HFFc6 (cell line): Measurements from ENCODE around the gene SPOCD1. TPM values are rescaled to one million over a fixed set of nuclear protein-coding genes. Genes with fewer than 3 reads are reported as not detected.
A peak's percentile ranks its signal among the peaks of the same experiment; 100 is the strongest.

Experiments
- DNase-seq: peaks from one replicate; pipeline ENCODE4 v3.0.0-alpha.2; 2018
- H3K27ac Mint-ChIP-seq: 2 replicates; pipeline ENCODE4 v1.8.0; 2020; ENCODE audit warnings: mild to moderate bottlenecking, mixed read lengths
- H3K27me3 Mint-ChIP-seq: 2 replicates; pipeline ENCODE4 v1.8.0; 2021; ENCODE audit warnings: mild to moderate bottlenecking, moderate library complexity, mixed read lengths; ENCODE audit not compliant: insufficient read depth
- H3K36me3 Mint-ChIP-seq: 2 replicates; pipeline ENCODE4 v1.8.0; 2021; ENCODE audit warnings: low read depth, mixed read lengths
- H3K4me1 Mint-ChIP-seq: 2 replicates; pipeline ENCODE4 v1.8.0; 2020; ENCODE audit warnings: low read depth, mixed read lengths
- H3K4me3 Mint-ChIP-seq: 2 replicates; pipeline ENCODE4 v1.8.0; 2020; ENCODE audit warnings: mild to moderate bottlenecking, moderate library complexity, mixed read lengths
- H3K9me3 Mint-ChIP-seq: 2 replicates; pipeline ENCODE4 v1.8.0; 2020; ENCODE audit warnings: mild to moderate bottlenecking, mixed read lengths
- total RNA-seq, 6 experiments: library from RNA; stranded (reverse); fragmentation: NEBNext Ultra II Directional; extraction: Animal tissue kit (Norgen Biotek cat#: 25700); gene quantifications; 2 replicates in 1 of 6; 3 replicates in 5 of 6; pipeline ENCODE4 v1.2.3, GENCODE V29; 2021
- TF ChIP-seq, protein P1 (sequence below): fragments of 200-600 bp; sonication (generic); IDR thresholded peaks from 2 replicates; pipeline ENCODE4 v1.5.0; 2021; ENCODE audit warnings: antibody characterized with exemption, mild to moderate bottlenecking

SPOCD1 gene
- total RNA-seq, 6 experiments from 2014 or later, result 33.7 to 40.4 (median 35.8) TPM

DNA sequence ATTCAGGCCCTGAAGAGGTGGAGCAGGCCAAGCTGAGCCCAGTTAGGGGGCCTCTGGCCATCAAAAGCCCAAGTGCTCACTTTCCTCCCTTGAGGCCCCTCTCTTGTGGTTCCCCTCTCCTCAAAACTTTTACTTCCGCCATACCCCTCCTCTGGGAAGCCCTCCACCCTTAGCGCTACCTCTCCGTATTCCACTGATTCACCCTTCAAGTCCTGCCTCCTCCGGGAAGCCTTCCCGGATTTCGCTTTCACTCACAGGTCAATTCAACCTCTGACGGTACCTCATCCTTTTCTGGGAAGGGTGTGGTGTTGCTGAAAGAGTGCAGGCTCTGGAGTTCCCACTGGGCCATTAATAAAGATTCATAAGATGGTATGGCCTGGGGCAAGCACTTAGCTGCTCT is 19.1 kb downstream of the SPOCD1 start:
- Mint-ChIP-seq H3K36me3 (peaks cover 20% of the 10 kb centered on the region), H3K4me1 (peaks cover 41% of the 10 kb centered on the region), H3K27ac (no peak overlapping the region), H3K9me3 (no peaks in the 10 kb centered on the region), H3K27me3 (no peaks in the 10 kb centered on the region; the same call in none of the 2 replicates), H3K4me3 (peak overlapping the region; percentile 90)
- no peak for DNase-seq
- TF ChIP-seq, protein P1, sequence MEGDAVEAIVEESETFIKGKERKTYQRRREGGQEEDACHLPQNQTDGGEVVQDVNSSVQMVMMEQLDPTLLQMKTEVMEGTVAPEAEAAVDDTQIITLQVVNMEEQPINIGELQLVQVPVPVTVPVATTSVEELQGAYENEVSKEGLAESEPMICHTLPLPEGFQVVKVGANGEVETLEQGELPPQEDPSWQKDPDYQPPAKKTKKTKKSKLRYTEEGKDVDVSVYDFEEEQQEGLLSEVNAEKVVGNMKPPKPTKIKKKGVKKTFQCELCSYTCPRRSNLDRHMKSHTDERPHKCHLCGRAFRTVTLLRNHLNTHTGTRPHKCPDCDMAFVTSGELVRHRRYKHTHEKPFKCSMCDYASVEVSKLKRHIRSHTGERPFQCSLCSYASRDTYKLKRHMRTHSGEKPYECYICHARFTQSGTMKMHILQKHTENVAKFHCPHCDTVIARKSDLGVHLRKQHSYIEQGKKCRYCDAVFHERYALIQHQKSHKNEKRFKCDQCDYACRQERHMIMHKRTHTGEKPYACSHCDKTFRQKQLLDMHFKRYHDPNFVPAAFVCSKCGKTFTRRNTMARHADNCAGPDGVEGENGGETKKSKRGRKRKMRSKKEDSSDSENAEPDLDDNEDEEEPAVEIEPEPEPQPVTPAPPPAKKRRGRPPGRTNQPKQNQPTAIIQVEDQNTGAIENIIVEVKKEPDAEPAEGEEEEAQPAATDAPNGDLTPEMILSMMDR, result no peak

DNA sequence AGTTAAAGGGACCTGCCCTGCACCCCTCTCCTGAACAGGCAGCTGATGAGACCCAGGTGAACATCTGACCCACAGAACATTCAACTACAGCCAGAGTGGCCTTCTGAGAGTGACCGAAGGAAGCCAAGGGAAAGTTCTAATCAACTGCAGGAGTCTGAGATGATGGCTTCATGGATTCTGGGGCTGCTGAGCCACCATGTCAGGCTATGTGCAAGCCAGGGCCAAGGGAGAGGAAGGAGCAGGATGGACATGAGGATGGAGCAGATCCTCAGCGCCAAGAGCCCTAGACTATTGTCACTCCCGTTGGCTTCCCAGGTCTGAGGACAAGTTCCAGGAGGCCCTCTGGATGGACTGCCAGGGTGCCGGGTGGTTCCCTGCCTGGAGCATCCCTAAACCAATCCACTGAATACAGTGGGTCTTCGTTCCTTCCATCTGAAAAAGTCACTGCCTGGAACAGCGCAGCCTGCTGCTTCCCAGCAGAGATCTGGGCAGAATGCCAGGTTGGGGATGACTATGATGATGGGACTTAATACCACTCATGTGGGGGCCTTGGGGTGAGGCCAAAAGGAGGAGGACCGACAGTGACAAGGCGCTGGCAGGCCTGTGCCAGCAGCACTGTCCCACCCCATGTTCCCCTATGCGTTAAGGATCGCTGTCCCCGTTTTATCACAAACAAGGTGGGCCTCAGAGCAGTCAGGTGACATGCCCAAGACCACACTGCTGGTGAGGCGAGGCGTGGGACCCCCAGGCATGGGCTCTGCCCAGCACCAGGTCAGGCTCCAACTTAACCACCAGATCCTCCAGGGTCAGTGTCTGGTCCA is 19.8 kb downstream of the SPOCD1 start:
- Mint-ChIP-seq H3K36me3 (peaks cover 20% of the 10 kb centered on the region), H3K4me3 (peak overlapping the region; percentile 90), H3K27ac (no peak overlapping the region; the same call in 1 of the 2 replicates), H3K4me1 (peaks cover 48% of the 10 kb centered on the region), H3K9me3 (no peaks in the 10 kb centered on the region), H3K27me3 (no peaks in the 10 kb centered on the region; the same call in none of the 2 replicates)
- peak; percentile 76 for DNase-seq
- TF ChIP-seq, protein P1, result no peak

DNA sequence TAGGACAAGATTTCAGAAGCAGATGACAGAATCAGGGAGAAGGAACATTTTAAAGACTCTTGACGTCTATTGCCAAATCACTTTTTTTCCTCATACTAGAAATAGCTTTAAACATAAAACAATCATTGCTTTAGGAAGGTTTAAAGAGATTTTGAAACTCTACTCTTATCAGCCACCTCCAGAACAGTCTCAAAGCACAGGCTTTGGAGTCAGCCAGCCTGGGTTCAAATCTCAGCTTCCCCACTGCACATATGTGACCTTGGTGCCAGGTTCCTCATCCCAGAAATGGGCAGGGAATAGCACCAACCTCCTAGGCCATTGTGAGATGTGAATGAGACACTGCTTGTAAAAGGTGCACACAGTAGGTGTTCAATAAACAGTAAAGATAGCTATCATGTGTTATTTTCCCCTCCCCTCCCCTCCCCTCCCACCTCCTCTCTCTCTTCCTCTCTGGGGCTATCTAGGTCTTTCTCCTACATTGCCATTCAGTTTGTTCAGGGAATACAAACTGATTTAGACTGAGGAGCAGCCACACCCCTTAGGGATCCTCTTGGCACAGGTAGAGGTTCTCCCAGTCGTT is 20.6 kb downstream of the SPOCD1 start:
- Mint-ChIP-seq H3K27ac (no peak overlapping the region), H3K4me3 (no peak overlapping the region), H3K4me1 (peaks cover 56% of the 10 kb centered on the region), H3K36me3 (peaks cover 20% of the 10 kb centered on the region), H3K27me3 (no peaks in the 10 kb centered on the region; the same call in none of the 2 replicates), H3K9me3 (no peaks in the 10 kb centered on the region)
- no peak for DNase-seq
- TF ChIP-seq, protein P1, result no peak

DNA sequence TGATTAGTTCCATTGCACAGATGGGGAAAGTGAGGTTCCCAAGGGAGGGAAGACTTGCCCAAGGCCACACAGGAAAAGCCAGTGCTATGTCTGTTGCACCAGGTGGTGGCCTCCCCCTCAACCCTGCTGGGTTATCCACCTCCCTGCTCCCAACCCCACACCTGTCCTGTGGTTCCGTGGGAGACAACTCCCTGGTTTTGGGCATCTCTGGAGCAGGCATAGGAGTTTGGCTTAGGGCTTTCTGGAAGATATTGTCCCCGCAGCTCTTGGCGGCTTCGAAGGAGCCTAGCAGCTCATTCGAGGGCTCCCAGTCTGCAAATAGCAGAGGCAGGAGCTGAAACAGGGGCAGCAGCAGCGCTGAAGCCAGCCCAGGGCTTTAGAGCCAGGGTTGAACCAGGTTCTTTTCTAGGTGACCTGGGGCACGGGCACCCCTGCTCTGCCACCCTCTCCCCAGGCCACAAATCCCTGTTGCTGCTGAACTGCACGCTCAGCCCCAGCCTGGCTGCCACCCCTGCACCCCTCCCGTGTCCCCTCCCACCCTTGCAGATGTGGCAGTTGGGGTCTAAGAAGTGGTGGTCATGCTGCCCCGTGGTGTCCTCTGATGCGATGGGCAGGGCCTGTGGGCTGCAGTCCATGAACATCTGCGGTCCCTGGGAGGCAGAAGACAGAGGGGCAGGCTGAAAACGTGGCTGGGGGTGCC is 22.1 kb downstream of the SPOCD1 start:
- no peak for DNase-seq
- no peak overlapping the region for H3K27ac Mint-ChIP-seq
- TF ChIP-seq, protein P1, result no peak
- peaks cover 60% of the 10 kb centered on the region for H3K4me1 Mint-ChIP-seq
- H3K4me3 Mint-ChIP-seq, result no peak overlapping the region
- H3K9me3 Mint-ChIP-seq, result no peaks in the 10 kb centered on the region
- H3K36me3 Mint-ChIP-seq, result peaks cover 20% of the 10 kb centered on the region
- H3K27me3 Mint-ChIP-seq, result no peaks in the 10 kb centered on the region; the same call in none of the 2 replicates

DNA sequence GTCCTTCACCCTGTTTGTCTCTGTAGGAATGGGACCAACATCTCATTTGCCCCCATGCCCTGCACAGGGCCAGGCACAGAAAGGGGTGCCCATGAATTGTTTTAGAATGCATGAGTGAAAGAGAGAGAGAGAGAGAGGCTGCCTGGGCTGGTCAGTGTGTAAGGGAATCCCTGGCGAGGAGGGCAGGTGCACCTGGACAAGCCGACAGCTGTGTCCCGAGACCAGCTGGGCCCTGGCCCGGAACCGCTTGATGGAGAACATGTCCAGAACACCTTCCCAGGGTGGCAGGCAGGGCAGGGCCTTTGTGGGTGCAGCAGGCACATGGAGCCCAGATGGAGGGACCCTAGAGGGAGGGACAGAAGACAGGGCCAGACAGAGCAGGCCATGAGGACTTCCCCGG is 22.7 kb downstream of the SPOCD1 start:
- Mint-ChIP-seq H3K27me3 (no peaks in the 10 kb centered on the region; the same call in none of the 2 replicates), H3K4me1 (peaks cover 55% of the 10 kb centered on the region), H3K27ac (no peak overlapping the region), H3K9me3 (no peaks in the 10 kb centered on the region), H3K36me3 (peaks cover 20% of the 10 kb centered on the region), H3K4me3 (no peak overlapping the region)
- no peak for DNase-seq
- TF ChIP-seq, protein P1, result no peak
